Loucy (cell line): ENCODE results near the gene CCBE1.

Experiments
- CTCF ChIP-seq: fragments of 200-600 bp; sonication (generic); conservative IDR thresholded peaks from 2 replicates; pipeline ENCODE4 v1.5.1; 2014; ENCODE audit warnings: mild to moderate bottlenecking, antibody characterized with exemption, low read length
- EZH2phosphoT487 ChIP-seq: fragments of 200-600 bp; IDR thresholded peaks from 2 replicates; pipeline ENCODE4 v1.6.1; 2018; ENCODE audit warnings: antibody characterized with exemption, mild to moderate bottlenecking, moderate library complexity, borderline replicate concordance

GRCh38 chr18:59606193-59607077 lies 90.8 kb downstream of the CCBE1 start:
- TF ChIP-seq CTCF (no peak), EZH2phosphoT487 (no peak)
